HEK293 (cell line): Measurements from ENCODE around the gene CNPY4.

Experiments used
- CTCF ChIP-seq: fragments of 450-650 bp; formaldehyde crosslinking; IDR thresholded peaks from 2 replicates; pipeline ENCODE4 v1.5.1; 2016; ENCODE audit warnings: missing biosample characterization, missing genetic modification characterization
- GFI1B ChIP-seq: fragments of 450-650 bp; formaldehyde crosslinking; IDR thresholded peaks from 2 replicates; pipeline ENCODE4 v1.5.1; 2016; ENCODE audit warnings: missing biosample characterization, missing genetic modification characterization
- YY1 ChIP-seq: fragments of 450-650 bp; formaldehyde crosslinking; IDR thresholded peaks from 2 replicates; pipeline ENCODE4 v1.5.1; 2018; ENCODE audit warnings: missing biosample characterization, missing genetic modification characterization
- ZNF18 ChIP-seq: fragments of 450-650 bp; formaldehyde crosslinking; IDR thresholded peaks from 2 replicates; pipeline ENCODE4 v1.5.1; 2016; ENCODE audit warnings: missing biosample characterization, missing genetic modification characterization
- ZNF311 ChIP-seq: fragments of 450-650 bp; formaldehyde crosslinking; IDR thresholded peaks from 2 replicates; pipeline ENCODE4 v1.5.1; 2017; ENCODE audit warnings: missing biosample characterization, missing genetic modification characterization, borderline replicate concordance
- ZNF510 ChIP-seq: fragments of 450-650 bp; formaldehyde crosslinking; IDR thresholded peaks from 2 replicates; pipeline ENCODE4 v1.5.1; 2018; ENCODE audit warnings: mild to moderate bottlenecking, missing genetic modification characterization, missing biosample characterization; ENCODE audit not compliant: insufficient replicate concordance
- ZNF529 ChIP-seq: fragments of 450-650 bp; formaldehyde crosslinking; IDR thresholded peaks from 2 replicates; pipeline ENCODE4 v1.5.1; 2017; ENCODE audit warnings: missing genetic modification characterization, missing biosample characterization; ENCODE audit not compliant: insufficient replicate concordance
- ZNF561 ChIP-seq: fragments of 450-650 bp; IDR thresholded peaks from 2 replicates; pipeline ENCODE4 v1.5.1; 2018; ENCODE audit warnings: missing biosample characterization, missing genetic modification characterization, borderline replicate concordance
- ZNF621 ChIP-seq: fragments of 450-650 bp; formaldehyde crosslinking; IDR thresholded peaks from 2 replicates; pipeline ENCODE4 v1.5.1; 2017; ENCODE audit warnings: missing biosample characterization, missing genetic modification characterization

- no peak for TF ChIP-seq ZNF561
- TF ChIP-seq ZNF18 (tag by site-specific recombination) = no peak
- no peak for TF ChIP-seq CTCF (tag by site-specific recombination)
- no peak for TF ChIP-seq ZNF311 (tag by site-specific recombination)
- no peak for TF ChIP-seq YY1
- TF ChIP-seq ZNF510 (tag by site-specific recombination) = no peak
- no peak for TF ChIP-seq GFI1B
- no peak for TF ChIP-seq ZNF529 (tag by site-specific recombination)
- no peak for TF ChIP-seq ZNF621 (tag by site-specific recombination)
These were observed 12.7 kb downstream of the CNPY4 start for GRCh38 chr7:100132126-100132525.
